Head of caudate nucleus (tissue), 42 donors: Measurements from ENCODE around the gene GPRASP3.
A peak's percentile ranks its signal among the peaks of the same experiment; 100 is the strongest.

Source experiments
- DNase-seq, 42 donors: peaks; one replicate each; pipeline versions ENCODE4 v3.0.0 to v3.0.0-alpha.2; 2020 to 2021; ENCODE audit warnings: mixed read lengths in 7 of 42
- intact Hi-C: fragments of 100-400 bp; cut with DNase I; formaldehyde crosslinking; loops from one replicate; pipeline ENCODE4 v1.15.0; 2022

The GPRASP3 gene

DNA sequence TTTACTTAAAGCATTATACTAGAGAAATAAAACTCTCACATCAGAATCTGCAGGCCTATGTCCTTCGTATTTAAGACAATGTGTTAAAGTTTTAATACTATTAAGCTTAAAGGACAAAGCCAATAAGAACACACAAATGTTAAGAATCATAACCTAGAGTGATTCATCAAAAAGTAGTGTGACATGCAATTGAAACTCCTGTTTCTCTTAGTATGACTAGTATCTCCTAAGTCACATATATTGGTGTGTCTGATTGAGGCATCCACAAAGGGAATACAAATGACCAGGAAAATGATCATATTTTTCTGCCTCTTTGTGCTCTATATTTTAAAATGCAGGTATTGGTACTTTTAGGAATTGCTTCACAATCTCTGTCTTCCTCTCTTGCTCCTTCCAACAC lies 23.8 kb downstream of the GPRASP3 start:
- intact Hi-C loops: no loop called here
- DNase-seq: no peak

GRCh38 chrX:102745513-102745856 lies 24.9 kb downstream of the GPRASP3 start:
- DNase-seq: peak in 6 of 42 donors; percentile 0 to 28 (median 3)

GRCh38 chrX:102745857-102746584 lies 25.5 kb downstream of the GPRASP3 start:
- peak in 38 of 42 donors; percentile 6 to 67 (median 36) for DNase-seq
- intact Hi-C loops: no loop called here

More at GRCh38 chrX:102745513-102745856, 24.9 kb downstream of the GPRASP3 start:
- intact Hi-C loops: no loop called here

DNA sequence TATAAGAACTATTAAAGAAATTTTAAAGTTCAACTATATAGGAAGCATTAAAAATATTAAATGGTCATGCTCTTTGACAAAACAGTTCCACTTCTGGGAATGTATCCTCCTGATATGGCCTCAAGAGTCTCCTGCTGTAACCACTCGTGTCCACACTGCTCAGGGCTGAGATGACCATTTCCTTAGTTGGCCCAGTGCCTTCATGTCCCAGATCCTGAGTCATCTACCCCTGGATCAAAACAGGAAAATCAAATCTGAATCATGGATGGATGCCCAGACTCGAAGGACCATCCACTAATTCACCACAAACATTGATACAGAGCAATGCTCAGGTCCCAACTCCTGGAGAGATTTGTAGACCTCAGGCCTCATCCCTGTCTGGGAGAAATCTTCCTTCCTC lies 44.7 kb downstream of the GPRASP3 start:
- intact Hi-C loops: no loop called here
- DNase-seq: no peak

GRCh38 chrX:102765809-102766208 lies 45.3 kb downstream of the GPRASP3 start:
- DNase-seq: no peak
- intact Hi-C loops: no loop called here

DNA sequence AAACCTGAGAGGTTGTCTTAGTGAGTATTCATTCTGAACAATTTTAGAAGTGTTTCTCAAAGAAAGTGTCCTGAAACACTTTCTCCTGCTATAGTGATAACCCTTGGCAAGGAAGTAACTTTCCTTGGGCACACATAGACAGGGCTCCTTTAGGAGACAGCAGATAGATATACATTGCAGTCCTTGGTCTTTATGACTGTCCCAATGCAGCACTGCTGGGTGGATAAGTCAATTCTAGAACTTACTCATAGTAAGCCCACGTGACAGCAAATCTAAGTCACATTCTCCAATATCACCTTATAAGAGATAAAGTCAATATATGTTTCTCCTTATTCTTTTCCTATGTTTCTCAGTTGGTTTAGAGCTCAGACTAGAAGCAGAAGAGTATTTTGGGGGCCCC lies 46.7 kb downstream of the GPRASP3 start:
- intact Hi-C loops: no loop called here
- DNase-seq: no peak

DNA sequence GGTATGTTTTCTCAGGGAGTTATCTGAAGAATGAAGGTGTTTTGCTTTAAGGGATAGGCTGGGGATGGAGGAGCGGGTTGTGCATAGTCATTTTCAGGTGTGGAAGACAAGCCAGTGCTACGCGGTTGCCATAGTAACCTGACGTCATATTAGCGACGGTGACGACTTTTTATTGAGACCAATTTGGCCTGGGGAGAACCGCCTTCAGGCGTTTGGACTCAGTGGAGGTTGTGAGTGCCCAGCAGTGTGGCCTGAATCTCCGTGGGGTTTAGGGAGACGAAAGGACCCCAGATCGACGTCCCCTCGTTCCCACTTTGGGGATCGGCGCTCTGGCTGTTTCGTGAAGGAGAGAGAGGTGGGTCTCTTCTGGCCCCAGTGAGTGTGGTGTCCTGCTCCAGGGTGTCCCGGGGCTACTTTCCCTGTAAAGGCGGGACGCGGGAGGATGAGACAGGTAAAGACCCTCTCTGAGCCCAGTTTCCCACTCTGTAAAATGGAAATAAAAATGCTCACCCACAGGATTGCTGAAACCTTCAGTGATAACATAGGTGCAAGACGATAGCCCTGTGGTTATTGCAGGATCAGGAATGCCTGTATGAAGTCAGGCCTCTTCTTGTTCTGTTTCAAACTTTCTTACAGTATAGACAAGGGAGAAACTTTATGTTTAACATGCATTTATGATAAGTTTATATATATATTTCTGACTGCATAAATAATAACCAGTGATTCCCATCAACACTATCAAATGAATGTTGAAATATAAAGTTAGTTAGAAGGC lies 48.6 kb downstream of the GPRASP3 start:
- intact Hi-C loops: no loop called here
- DNase-seq: peak; percentile 39 to 85 (median 69)
